GM23338 (cell line): Measurements from ENCODE around the gene FAF1. TPM values are rescaled to one million over a fixed set of nuclear protein-coding genes. Genes with fewer than 3 reads are reported as not detected.

Source experiments
- ATAC-seq: fragments of 200-7000 bp; cut with Tn5 transposase; 3 replicates; pipeline ENCODE4 v1.9.1; 2020
- DNase-seq: peaks from one replicate; pipeline ENCODE4 v3.0.0-alpha.2; 2015; ENCODE audit warnings: low spot score
- H2AFZ ChIP-seq: fragments of 200-600 bp; sonication (generic); 2 replicates; pipeline ENCODE4 v1.8.0; 2016; ENCODE audit warnings: antibody characterized with exemption, mild to moderate bottlenecking, moderate library complexity
- H3F3A ChIP-seq: fragments of 200-600 bp; sonication (generic); replicated peaks from 2 replicates; pipeline ENCODE4 v1.8.0; 2017; ENCODE audit warnings: antibody characterized with exemption, mixed run types, low read depth
- H3K27ac ChIP-seq: fragments of 200-600 bp; sonication (generic); 2 replicates; pipeline ENCODE4 v1.6.1; 2016; ENCODE audit warnings: low read depth
- H3K27me3 ChIP-seq: fragments of 200-600 bp; sonication (generic); 2 replicates; pipeline ENCODE4 v1.8.0; 2016; ENCODE audit warnings: mild to moderate bottlenecking, mixed run types, moderate library complexity; ENCODE audit not compliant: insufficient read depth
- H3K36me3 ChIP-seq: fragments of 200-600 bp; sonication (generic); 2 replicates; pipeline ENCODE4 v1.8.0; 2016; ENCODE audit warnings: mild to moderate bottlenecking; ENCODE audit not compliant: insufficient read depth
- H3K4me1 ChIP-seq: fragments of 200-600 bp; sonication (generic); 2 replicates; pipeline ENCODE4 v1.8.0; 2016; ENCODE audit warnings: mild to moderate bottlenecking, moderate library complexity; ENCODE audit not compliant: insufficient read depth
- H3K4me2 ChIP-seq: fragments of 200-600 bp; sonication (generic); 2 replicates; pipeline ENCODE4 v1.7.1; 2017; ENCODE audit warnings: mixed run types
- H3K4me3 ChIP-seq: fragments of 200-600 bp; sonication (generic); 2 replicates; pipeline ENCODE4 v1.6.1; 2016; ENCODE audit warnings: mixed run types
- H3K79me2 ChIP-seq: fragments of 200-600 bp; sonication (generic); replicated peaks from 2 replicates; pipeline ENCODE4 v1.8.0; 2017; ENCODE audit warnings: mild to moderate bottlenecking; ENCODE audit not compliant: insufficient read depth
- H3K9me2 ChIP-seq: fragments of 200-600 bp; sonication (generic); 2 replicates; pipeline ENCODE4 v1.8.0; 2017; ENCODE audit not compliant: insufficient read depth
- H4K20me1 ChIP-seq: fragments of 200-600 bp; sonication (generic); replicated peaks from 2 replicates; pipeline ENCODE4 v1.8.0; 2017; ENCODE audit warnings: mild to moderate bottlenecking; ENCODE audit not compliant: insufficient read depth
- H3K27ac Mint-ChIP-seq: 2 replicates; pipeline ENCODE4 v1.8.0; 2020; ENCODE audit warnings: inconsistent platforms, mild to moderate bottlenecking, moderate library complexity, mixed read lengths
- H3K27me3 Mint-ChIP-seq: 3 replicates; pipeline ENCODE4 v1.8.0; 2022; ENCODE audit warnings: low read depth, mild to moderate bottlenecking, moderate library complexity, mixed read lengths, inconsistent platforms; ENCODE audit not compliant: insufficient read depth, poor library complexity
- H3K36me3 Mint-ChIP-seq: 3 replicates; pipeline ENCODE4 v1.8.0; 2021; ENCODE audit warnings: low read depth, mild to moderate bottlenecking, inconsistent platforms, moderate library complexity, mixed read lengths
- H3K4me1 Mint-ChIP-seq: 3 replicates; pipeline ENCODE4 v1.8.0; 2020; ENCODE audit warnings: mild to moderate bottlenecking, inconsistent platforms, mixed read lengths
- H3K4me3 Mint-ChIP-seq: 3 replicates; pipeline ENCODE4 v1.8.0; 2021; ENCODE audit warnings: moderate library complexity, mild to moderate bottlenecking, inconsistent platforms, mixed read lengths
- H3K9me3 Mint-ChIP-seq: 3 replicates; pipeline ENCODE4 v1.8.0; 2020; ENCODE audit warnings: moderate library complexity, mild to moderate bottlenecking, inconsistent platforms, mixed read lengths
- CREB1 ChIP-seq: fragments of 250-450 bp; sonication (Bioruptor Pico); IDR thresholded peaks from 2 replicates; pipeline ENCODE4 v1.5.0; 2020; ENCODE audit warnings: low read depth, mild to moderate bottlenecking, moderate library complexity
- ETS1 ChIP-seq: IDR thresholded peaks from 2 replicates; pipeline ENCODE4 v1.6.1; 2016; ENCODE audit warnings: antibody characterized with exemption
- EZH2 ChIP-seq: fragments of 200-600 bp; sonication (generic); IDR thresholded peaks from one replicate; pipeline ENCODE4 v1.8.0; 2017; ENCODE audit warnings: antibody characterized with exemption, mild to moderate bottlenecking, low read depth; ENCODE audit not compliant: unreplicated experiment
- EZH2phosphoT487 ChIP-seq: fragments of 200-600 bp; sonication (generic); IDR thresholded peaks from one replicate; pipeline ENCODE4 v1.8.1; 2018; ENCODE audit warnings: antibody characterized with exemption; ENCODE audit not compliant: unreplicated experiment
- JUNB ChIP-seq: IDR thresholded peaks from one replicate; pipeline ENCODE4 v1.6.1; 2016; ENCODE audit warnings: antibody characterized with exemption; ENCODE audit not compliant: unreplicated experiment
- NANOG ChIP-seq: IDR thresholded peaks from 2 replicates; pipeline ENCODE4 v1.6.1; 2016; ENCODE audit warnings: antibody characterized with exemption, borderline replicate concordance
- REST ChIP-seq: IDR thresholded peaks from one replicate; pipeline ENCODE4 v1.6.1; 2018; ENCODE audit warnings: antibody characterized with exemption; ENCODE audit not compliant: unreplicated experiment
- ZNF331 ChIP-seq: fragments of 250-450 bp; sonication (Bioruptor Pico); IDR thresholded peaks from 2 replicates; pipeline ENCODE4 v1.5.0; 2020; ENCODE audit warnings: low read depth, mild to moderate bottlenecking, moderate library complexity
- polyA plus RNA-seq: library from polyadenylated mRNA; unstranded; fragments of >200 nt; fragmentation: Nextera tagmentation; extraction: Ambion mirVana; gene quantifications from 2 replicates; pipeline ENCODE4 v1.2.1, GENCODE V29; 2016
- total RNA-seq: library from RNA; depleted of rRNA; stranded (reverse); fragments of >200 nt; shearing (Covaris generic); gene quantifications from 2 replicates; pipeline ENCODE4 v1.2.3, GENCODE V29; 2014

Gene FAF1
- total and polyA plus RNA-seq, 2 experiments from 2014 or later = 24.1 to 53.2 TPM

GRCh38 chr1:50977575-50978143, 17.6 kb upstream of the FAF1 start:
- Histone ChIP-seq H3K4me1 (peaks cover 32% of the 10 kb centered on the region), H3K9me2 (no peaks in the 10 kb centered on the region), H4K20me1 (peaks cover 33% of the 10 kb centered on the region), H2AFZ (no peak overlapping the region; the same call in 1 of the 2 replicates), H3K4me3 (peak overlapping the region; percentile 65), H3K4me2 (peak overlapping the region; percentile 81), H3K79me2 (no peaks in the 10 kb centered on the region), H3F3A (peaks cover 23% of the 10 kb centered on the region), H3K27me3 (peaks cover 96% of the 10 kb centered on the region), H3K27ac (no peak overlapping the region), H3K36me3 (no peaks in the 10 kb centered on the region)
- Mint-ChIP-seq H3K4me1 (peaks cover 21% of the 10 kb centered on the region), H3K27me3 (peaks cover 85% of the 10 kb centered on the region), H3K9me3 (no peaks in the 10 kb centered on the region; the same call in 2 of the 3 replicates), H3K27ac (no peak overlapping the region), H3K4me3 (peak overlapping the region; percentile 66), H3K36me3 (no peaks in the 10 kb centered on the region)
- TF ChIP-seq NANOG = no peak
- no peak for TF ChIP-seq ZNF331 (CRISPR knock-in tag)
- TF ChIP-seq EZH2phosphoT487 = peak; percentile 45
- no peak for TF ChIP-seq ETS1
- no peak for TF ChIP-seq CREB1 (CRISPR knock-in tag)
- TF ChIP-seq REST = no peak
- no peak for TF ChIP-seq EZH2
- ATAC-seq (peak; percentile 57), DNase-seq (peak; percentile 61)

- H3K27ac Mint-ChIP-seq = no peak overlapping the region
- peaks cover 34% of the 10 kb centered on the region for H4K20me1 ChIP-seq
- H3K27me3 ChIP-seq = peaks cover 96% of the 10 kb centered on the region
- H3K4me3 Mint-ChIP-seq = peak overlapping the region; percentile 66
- no peak overlapping the region for H2AFZ ChIP-seq
- no peaks in the 10 kb centered on the region for H3K36me3 Mint-ChIP-seq
- ATAC-seq = peak; percentile 58
- peak overlapping the region; percentile 65 for H3K4me3 ChIP-seq
- H3K9me3 Mint-ChIP-seq = no peaks in the 10 kb centered on the region; the same call in 2 of the 3 replicates
- TF ChIP-seq JUNB (no peak), EZH2 (peak; percentile 86)
- no peak overlapping the region for H3K27ac ChIP-seq
- H3K79me2 ChIP-seq = no peaks in the 10 kb centered on the region
- H3K27me3 Mint-ChIP-seq = peaks cover 89% of the 10 kb centered on the region
- H3F3A ChIP-seq = peaks cover 23% of the 10 kb centered on the region
- peaks cover 21% of the 10 kb centered on the region for H3K4me1 Mint-ChIP-seq
- H3K9me2 ChIP-seq = no peaks in the 10 kb centered on the region
- H3K36me3 ChIP-seq = no peaks in the 10 kb centered on the region
- H3K4me2 ChIP-seq = peak overlapping the region; percentile 81
- H3K4me1 ChIP-seq = peaks cover 32% of the 10 kb centered on the region
- peak; percentile 50 for DNase-seq
Observed at GRCh38 chr1:50976890-50977574, 17.0 kb upstream of the FAF1 start.
